Measurements from ENCODE around the gene CAMK1D. TPM values are rescaled to one million over a fixed set of nuclear protein-coding genes. Genes with fewer than 3 reads are reported as not detected.

CAMK1D gene
- total RNA-seq, 1 experiment from 2014 or later, result 6.3 TPM

- no peaks in the 10 kb centered on the region for H3K4me1 ChIP-seq (ENCODE audit: insufficient read depth, low read length)
- H2BK15ac ChIP-seq (ENCODE audit: low read depth, low read length), result no peak overlapping the region
- TF ChIP-seq CTCF (conservative IDR thresholded peaks at IDR 0.05), result no peak
Measured at GRCh38 chr10:12781976-12782375, 432.6 kb downstream of the CAMK1D start.

More at GRCh38 chr10:12781976-12782375, 432.6 kb downstream of the CAMK1D start:
- Histone ChIP-seq H2BK120ac (ENCODE audit: low read depth, low read length, poor library complexity, severe bottlenecking) (no peak overlapping the region), H2AK5ac (ENCODE audit: insufficient read length, low read length) (no peak overlapping the region), H3K9me3 (ENCODE audit: control insufficient read depth, low read depth, low read length) (no peaks in the 10 kb centered on the region), H3K27me3 (ENCODE audit: insufficient read depth, low read length) (no peaks in the 10 kb centered on the region), H3T11ph (ENCODE audit: low read length) (no peak overlapping the region), H3K27ac (ENCODE audit: insufficient read length, low read depth, low read length) (no peak overlapping the region), H3K23ac (ENCODE audit: insufficient read length, low read depth, low read length) (no peak overlapping the region), H2BK20ac (ENCODE audit: low read depth, low read length, poor library complexity, severe bottlenecking) (no peak overlapping the region), H3K18ac (ENCODE audit: insufficient read length, low read depth, low read length) (no peak overlapping the region), H4K20me1 (ENCODE audit: control insufficient read depth, insufficient read depth, insufficient read length) (no peaks in the 10 kb centered on the region), H3K56ac (ENCODE audit: insufficient read length, low read depth, low read length) (no peak overlapping the region), H4K5ac (ENCODE audit: insufficient read length, low read depth, low read length) (no peak overlapping the region), H2BK12ac (ENCODE audit: insufficient read length, low read depth, low read length) (no peak overlapping the region), H3K4ac (ENCODE audit: low read depth, low read length) (no peak overlapping the region), H3K14ac (ENCODE audit: insufficient read depth, low read length) (no peak overlapping the region), H4K8ac (replicated peaks; ENCODE audit: insufficient read length, low read depth, low read length) (no peak overlapping the region), H2BK5ac (ENCODE audit: insufficient read length, low read length) (no peak overlapping the region), H4K91ac (ENCODE audit: insufficient read length, low read depth, low read length) (no peak overlapping the region), H3K4me2 (ENCODE audit: insufficient read depth, insufficient read length, low read length) (no peak overlapping the region), H3K79me2 (ENCODE audit: insufficient read depth, low read length) (no peaks in the 10 kb centered on the region), H3K79me1 (ENCODE audit: insufficient read depth, low read depth, low read length, poor library complexity, severe bottlenecking) (no peaks in the 10 kb centered on the region), H2AFZ (ENCODE audit: low read length) (no peak overlapping the region), H3K23me2 (ENCODE audit: insufficient read length, low read depth, low read length, poor library complexity, severe bottlenecking) (no peaks in the 10 kb centered on the region), H3K9ac (ENCODE audit: extremely low read depth, insufficient read length, low read length) (no peak overlapping the region)
- Mint-ChIP-seq H3K9me3 (no peaks in the 10 kb centered on the region; a peak in 1 of 5 replicates), H3K36me3 (ENCODE audit: insufficient read depth in 1 of 3, low read depth in 3 of 3) (no peaks in the 10 kb centered on the region), H3K27ac (peak overlapping the region in 2 of 3 experiments; percentile 20 to 71; a peak in 2 of 7 replicates), H3K4me1 (peaks cover 17 to 29% of the 10 kb centered on the region in 2 experiments), H3K4me3 (no peak overlapping the region), H3K27me3 (ENCODE audit: low read depth) (peaks cover 3% of the 10 kb centered on the region; the same call in 1 of the 2 replicates)
- no peak for DNase-seq
- no CpG with 5 or more reads among the region's 1 CpG for WGBS (ENCODE audit: extremely low coverage, insufficient read length, low lambda C conversion rate)

Data from H9 (cell line).